K562 (cell line): Measurements from ENCODE around the gene IRF6. TPM values are rescaled to one million over a fixed set of nuclear protein-coding genes. Genes with fewer than 3 reads are reported as not detected.

Source experiments
- BRD4 ChIP-seq: fragments of 200-600 bp; sonication (generic); IDR thresholded peaks from 2 replicates; pipeline ENCODE4 v1.6.1; 2017; ENCODE audit warnings: inconsistent platforms
- CBX5 ChIP-seq: IDR thresholded peaks from 2 replicates; pipeline ENCODE4 v1.6.1; 2014; ENCODE audit warnings: low read depth, borderline replicate concordance
- CREM ChIP-seq: IDR thresholded peaks from 2 replicates; pipeline ENCODE4 v1.6.1; 2014; ENCODE audit warnings: antibody characterized with exemption, low read depth
- CSDE1 ChIP-seq, 2 experiments: fragments of 450-650 bp; IDR thresholded peaks; 2 replicates each; pipeline ENCODE4 v1.6.1; 2016; ENCODE audit warnings: mild to moderate bottlenecking in 1 of 2
- EGR1 ChIP-seq: fragments of 450-650 bp; conservative IDR thresholded peaks from 2 replicates; pipeline ENCODE4 v1.6.1; 2017; ENCODE audit warnings: mild to moderate bottlenecking
- ELK1 ChIP-seq: sonication (generic); formaldehyde crosslinking; IDR thresholded peaks from 2 replicates; pipeline ENCODE4 v1.8.1; 2022; ENCODE audit warnings: missing genetic modification reagents
- HMGN3 ChIP-seq: IDR thresholded peaks from 2 replicates; pipeline ENCODE4 v1.6.1; 2011; ENCODE audit warnings: borderline replicate concordance, low read depth, mild to moderate bottlenecking, mixed read lengths, low read length; ENCODE audit not compliant: insufficient read length; ENCODE audit errors: extremely low read depth
- KAT7 ChIP-seq: sonication (generic); formaldehyde crosslinking; IDR thresholded peaks from 2 replicates; pipeline ENCODE4 v1.8.0; 2022; ENCODE audit warnings: missing genetic modification reagents, mild to moderate bottlenecking, borderline replicate concordance
- MAFF ChIP-seq: IDR thresholded peaks from 2 replicates; pipeline ENCODE4 v1.6.1; 2012; ENCODE audit warnings: low read length, improper control_type of control experiment
- MCM7 ChIP-seq, 2 experiments: fragments of 450-650 bp; IDR thresholded peaks; 2 replicates each; pipeline ENCODE4 v1.6.1; 2016 to 2018
- MECOM ChIP-seq: fragments of 250-450 bp; sonication (Bioruptor Pico); IDR thresholded peaks from 2 replicates; pipeline ENCODE4 v1.8.0; 2022; ENCODE audit warnings: inconsistent platforms
- MLX ChIP-seq, 2 experiments: fragments of 450-650 bp in 1 of 2; sonication (generic) in 1 of 2; formaldehyde crosslinking; conservative IDR thresholded peaks; 2 replicates each; pipeline versions ENCODE4 v1.4.0 to v1.8.1; 2020 to 2022; ENCODE audit warnings: mild to moderate bottlenecking in 1 of 2, missing genetic modification reagents in 1 of 2
- PTRF ChIP-seq: fragments of 450-650 bp; IDR thresholded peaks from 2 replicates; pipeline ENCODE4 v1.6.1; 2016; ENCODE audit warnings: mild to moderate bottlenecking, missing genetic modification characterization, missing compliant biosample characterization
- PTTG1 ChIP-seq: fragments of 450-650 bp; IDR thresholded peaks from 2 replicates; pipeline ENCODE4 v1.6.1; 2016; ENCODE audit warnings: low read depth, mild to moderate bottlenecking, missing genetic modification characterization, missing compliant biosample characterization
- PURB ChIP-seq: sonication (generic); formaldehyde crosslinking; IDR thresholded peaks from 2 replicates; pipeline ENCODE4 v1.9.0; 2021; ENCODE audit warnings: low read depth, mild to moderate bottlenecking, missing genetic modification reagents
- RFX7 ChIP-seq: fragments of 250-450 bp; sonication (Bioruptor Pico); IDR thresholded peaks from 2 replicates; pipeline ENCODE4 v1.5.1; 2021; ENCODE audit warnings: mild to moderate bottlenecking
- SFPQ ChIP-seq: fragments of 200-400 bp; formaldehyde crosslinking; IDR thresholded peaks from 2 replicates; pipeline ENCODE4 v1.6.1; 2017; ENCODE audit warnings: mild to moderate bottlenecking, low read depth, low read length, moderate library complexity
- SNRNP70 ChIP-seq: fragments of 200-400 bp; formaldehyde crosslinking; optimal IDR thresholded peaks from 2 replicates; pipeline ENCODE3; 2017; ENCODE audit warnings: low read depth, low read length
- SRSF9 ChIP-seq: fragments of 200-400 bp; formaldehyde crosslinking; IDR thresholded peaks from 2 replicates; pipeline ENCODE4 v1.6.1; 2017; ENCODE audit warnings: low read depth, low read length, borderline replicate concordance
- TAF7 ChIP-seq: fragments of 450-650 bp; IDR thresholded peaks from 2 replicates; pipeline ENCODE4 v1.6.1; 2016; ENCODE audit warnings: missing genetic modification characterization, missing compliant biosample characterization
- ZBED1 ChIP-seq: IDR thresholded peaks from 2 replicates; pipeline ENCODE4 v1.6.1; 2014
- ZBTB5 ChIP-seq: fragments of 450-650 bp; IDR thresholded peaks from 2 replicates; pipeline ENCODE4 v1.6.1; 2017; ENCODE audit warnings: antibody characterized with exemption
- ZBTB8A ChIP-seq: fragments of 450-650 bp; IDR thresholded peaks from 2 replicates; pipeline ENCODE4 v1.6.1; 2018; ENCODE audit warnings: mild to moderate bottlenecking, moderate library complexity; ENCODE audit not compliant: partially characterized antibody
- ZNF311 ChIP-seq: fragments of 250-450 bp; sonication (Bioruptor Pico); IDR thresholded peaks from 2 replicates; pipeline ENCODE4 v1.4.0; 2020; ENCODE audit warnings: mild to moderate bottlenecking, moderate library complexity
- ZNF507 ChIP-seq: conservative IDR thresholded peaks from 2 replicates; pipeline ENCODE4 v1.6.1; 2017; ENCODE audit warnings: missing genetic modification characterization, missing compliant biosample characterization
- ZNF584 ChIP-seq: fragments of 200-800 bp; sonication (Bioruptor generic); IDR thresholded peaks from 2 replicates; pipeline ENCODE4 v1.6.1; 2016; ENCODE audit warnings: low read depth, mild to moderate bottlenecking, missing genetic modification characterization, missing compliant biosample characterization
- polyA plus RNA-seq, 8 experiments: library from polyadenylated mRNA; depleted of rRNA in 4 of 8; stranded (reverse) in 5 of 8; unstranded in 3 of 8; fragments of >200 nt; fragmentation: Nextera tagmentation in 2 of 8; fragmentation: Illumina TruSeq in 1 of 8; extraction: Ambion mirVana in 2 of 8; extraction: Trizol in 1 of 8; gene quantifications; 2 replicates each; pipeline versions ENCODE4 v1.2.1 to v1.2.3, GENCODE V29; 2011 to 2014; ENCODE audit warnings: inconsistent platforms in 1 of 8, missing spikeins in 1 of 8
- total RNA-seq, 7 experiments: library from RNA; depleted of rRNA in 6 of 7; stranded (reverse); fragments of >200 nt in 6 of 7; fragmentation: Illumina TruSeq in 2 of 7; extraction: Trizol in 2 of 7; gene quantifications; 2 replicates each; pipeline versions ENCODE4 v1.2.1 to v1.2.3, GENCODE V29; 2011 to 2021; ENCODE audit warnings: low replicate concordance in 1 of 7

Gene IRF6
- total and polyA plus RNA-seq, 9 of the 15 experiments (the other 6 are each of a cell fraction or from before 2014, with no cell fraction given): 0.03 to 0.65 (median 0.17) TPM

- TF ChIP-seq MAFF (no peak), ZBTB5 (no peak), MCM7 (IDR thresholded peaks at IDR 0.05) (no peak), SRSF9 (no peak), SNRNP70 (no peak), PTRF (tag) (no peak), ZBTB8A (no peak), ZNF507 (tag) (no peak), RFX7 (CRISPR knock-in tag) (no peak), MECOM (CRISPR knock-in tag) (no peak), TAF7 (tag) (no peak), CSDE1 (IDR thresholded peaks at IDR 0.05) (no peak), ELK1 (CRISPR knock-in tag) (no peak), KAT7 (CRISPR knock-in tag) (peak; percentile 77; the same call in 1 of the 2 replicates), PTTG1 (no peak), CREM (peak; percentile 78), PURB (CRISPR knock-in tag) (no peak), ZBED1 (no peak), EGR1 (no peak), ZNF584 (no peak), ZNF311 (CRISPR knock-in tag) (no peak), HMGN3 (peak; percentile 56), CBX5 (no peak), SFPQ (no peak), BRD4 (no peak), MLX (CRISPR knock-in tag; conservative IDR thresholded peaks at IDR 0.05) (0 out of 4 replicates have a peak, but pooled peaks of 1 of the 2 experiments have one; percentile 33)
Observed at GRCh38 chr1:209747580-209748262, 58.2 kb downstream of the IRF6 start (continued).
